ENCODE measurements around the gene SUPT6H.

Gene SUPT6H

GRCh38 chr17:28661635-28662526 lies at the start of gene SUPT6H, which contains the start of gene SDF2:
Gene SUPT6H (plus strand): TSS chr17:28662205. CDS start chr17:28673402, 11,197 bp downstream.
Gene SDF2 (minus strand): TSS chr17:28661906. CDS start chr17:28661876, 30 bp downstream.
- DNase-seq, result peak; percentile 93

GRCh38 chr17:28612531-28612930 lies 49.5 kb upstream of the SUPT6H start:
- DNase-seq, result no peak

- DNase-seq, result peak; percentile 35
Measured at GRCh38 chr17:28612936-28613872, 48.8 kb upstream of the SUPT6H start.

GRCh38 chr17:28613931-28614381 lies 48.0 kb upstream of the SUPT6H start, which contains the start of gene RSKR:
Gene RSKR (minus strand): TSS chr17:28614185. CDS start chr17:28614161, 24 bp downstream.
- no peak for DNase-seq

- no peak for DNase-seq
Measured at GRCh38 chr17:28615260-28615940, 46.6 kb upstream of the SUPT6H start.

- DNase-seq, result no peak
Measured at GRCh38 chr17:28616281-28616680, 45.7 kb upstream of the SUPT6H start.

GRCh38 chr17:28618464-28618863 lies 43.5 kb upstream of the SUPT6H start:
- no peak for DNase-seq

GRCh38 chr17:28620010-28620409 lies 42.0 kb upstream of the SUPT6H start:
- no peak for DNase-seq

- no peak for DNase-seq
Measured at GRCh38 chr17:28622186-28622585, 39.8 kb upstream of the SUPT6H start.

- no peak for DNase-seq
Measured at GRCh38 chr17:28623696-28624095, 38.3 kb upstream of the SUPT6H start.

GRCh38 chr17:28624148-28624547 lies 37.9 kb upstream of the SUPT6H start:
- DNase-seq, result no peak

GRCh38 chr17:28626818-28627217 lies 35.2 kb upstream of the SUPT6H start:
- no peak for DNase-seq

GRCh38 chr17:28634206-28634865 lies 27.7 kb upstream of the SUPT6H start:
- peak; percentile 52 for DNase-seq

GRCh38 chr17:28635506-28635905 lies 26.5 kb upstream of the SUPT6H start:
- DNase-seq, result no peak

GRCh38 chr17:28641579-28641978 lies 20.4 kb upstream of the SUPT6H start:
- no peak for DNase-seq

- peak; percentile 60 for DNase-seq
Measured at GRCh38 chr17:28643983-28644786, 17.8 kb upstream of the SUPT6H start.

GRCh38 chr17:28644787-28645575 lies 17.0 kb upstream of the SUPT6H start, which contains the start of gene BLTP2:
Gene BLTP2 (minus strand): TSS chr17:28645158. CDS start chr17:28645056, 102 bp downstream.
- peak; percentile 89 for DNase-seq

- no peak for DNase-seq
Measured at GRCh38 chr17:28645576-28645939, 16.4 kb upstream of the SUPT6H start.

- peak; percentile 27 for DNase-seq
Measured at GRCh38 chr17:28646039-28646754, 15.8 kb upstream of the SUPT6H start.

- no peak for DNase-seq
Measured at GRCh38 chr17:28648698-28649097, 13.3 kb upstream of the SUPT6H start.
